ENCODE results near the gene PLPPR2.
A peak's percentile ranks its signal among the peaks of the same experiment; 100 is the strongest.
"Not testable (repeated sequence)": the region's sequence is repeated elsewhere in the genome, so short reads cannot be mapped to it uniquely, and the experiment has no call there.

Gene PLPPR2

GRCh38 chr19:11340099-11340467 lies 15.1 kb upstream of the PLPPR2 start:
- DNase-seq, result not testable (repeated sequence)

GRCh38 chr19:11342429-11342828 lies 12.8 kb upstream of the PLPPR2 start:
- no peak for DNase-seq

GRCh38 chr19:11345122-11345803 lies 10.0 kb upstream of the PLPPR2 start:
- no peak for DNase-seq

GRCh38 chr19:11346104-11346940 lies 8.9 kb upstream of the PLPPR2 start, which contains the start of the genes CCDC159 and TMEM205:
TSS of gene CCDC159 (plus strand) at chr19:11346519. CDS start at chr19:11346607, 88 bp downstream.
TSS of gene TMEM205 (minus strand) at chr19:11346268. CDS start at chr19:11345619, 649 bp downstream.
- DNase-seq, result peak; percentile 99

GRCh38 chr19:11347546-11348039 lies 7.6 kb upstream of the PLPPR2 start:
- DNase-seq, result no peak

- DNase-seq, result no peak
Measured at GRCh38 chr19:11349171-11349570, 6.1 kb upstream of the PLPPR2 start.

- not testable (repeated sequence) for DNase-seq
Measured at GRCh38 chr19:11354102-11354501, 1.1 kb upstream of the PLPPR2 start.

- no peak for DNase-seq
Measured at GRCh38 chr19:11356074-11356397, 804 bp downstream of the PLPPR2 start.

GRCh38 chr19:11356676-11357550 lies 1.7 kb downstream of the PLPPR2 start:
- no peak for DNase-seq

GRCh38 chr19:11359421-11359820 lies 4.2 kb downstream of the PLPPR2 start:
- DNase-seq, result no peak

- no peak for DNase-seq
Measured at GRCh38 chr19:11361037-11361770, 6.0 kb downstream of the PLPPR2 start.

GRCh38 chr19:11361771-11362731 lies 6.8 kb downstream of the PLPPR2 start:
- no peak for DNase-seq

- no peak for DNase-seq
Measured at GRCh38 chr19:11363881-11364280, 8.6 kb downstream of the PLPPR2 start.

GRCh38 chr19:11364296-11364904 lies 9.2 kb downstream of the PLPPR2 start:
- no peak for DNase-seq

- DNase-seq, result no peak
Measured at GRCh38 chr19:11364935-11365334, 9.7 kb downstream of the PLPPR2 start.

GRCh38 chr19:11365557-11366117 lies 10.4 kb downstream of the PLPPR2 start:
- no peak for DNase-seq

GRCh38 chr19:11367528-11367927 lies 12.3 kb downstream of the PLPPR2 start:
- no peak for DNase-seq

- no peak for DNase-seq
Measured at GRCh38 chr19:11370744-11371143, 15.5 kb downstream of the PLPPR2 start.

- DNase-seq, result no peak
Measured at GRCh38 chr19:11373166-11373884, 18.1 kb downstream of the PLPPR2 start.
